Measurements from ENCODE around the gene OR10K2.
"Not testable (repeated sequence)": the region's sequence is repeated elsewhere in the genome, so short reads cannot be mapped to it uniquely, and the experiment has no call there.

Gene OR10K2, protein sequence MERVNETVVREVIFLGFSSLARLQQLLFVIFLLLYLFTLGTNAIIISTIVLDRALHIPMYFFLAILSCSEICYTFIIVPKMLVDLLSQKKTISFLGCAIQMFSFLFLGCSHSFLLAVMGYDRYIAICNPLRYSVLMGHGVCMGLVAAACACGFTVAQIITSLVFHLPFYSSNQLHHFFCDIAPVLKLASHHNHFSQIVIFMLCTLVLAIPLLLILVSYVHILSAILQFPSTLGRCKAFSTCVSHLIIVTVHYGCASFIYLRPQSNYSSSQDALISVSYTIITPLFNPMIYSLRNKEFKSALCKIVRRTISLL

DNA sequence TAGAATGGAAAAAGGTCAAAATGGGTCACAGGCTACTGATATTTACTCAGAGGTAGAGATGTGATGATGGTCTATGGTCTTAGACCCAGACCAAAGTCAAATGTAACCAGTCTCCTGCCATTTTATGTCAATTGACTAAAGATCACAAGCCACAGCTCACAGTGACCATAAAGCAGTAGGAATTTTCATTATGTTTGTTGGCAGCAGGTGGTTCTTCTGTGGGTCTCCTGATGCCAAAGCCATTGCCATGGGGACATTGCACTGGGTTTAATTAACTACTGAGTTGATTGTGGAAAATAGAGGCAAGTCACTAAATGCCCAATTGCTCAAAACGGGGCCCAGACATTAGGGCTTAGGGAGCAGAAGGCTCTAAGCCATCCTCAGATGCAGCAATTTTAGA is at the start of gene OR10K2:
TSS of gene OR10K2 (minus strand) at position 101 of the 400 bp plus-strand sequence. CDS start 5,371 bp downstream, outside the sequence.
- DNase-seq = no peak

DNA sequence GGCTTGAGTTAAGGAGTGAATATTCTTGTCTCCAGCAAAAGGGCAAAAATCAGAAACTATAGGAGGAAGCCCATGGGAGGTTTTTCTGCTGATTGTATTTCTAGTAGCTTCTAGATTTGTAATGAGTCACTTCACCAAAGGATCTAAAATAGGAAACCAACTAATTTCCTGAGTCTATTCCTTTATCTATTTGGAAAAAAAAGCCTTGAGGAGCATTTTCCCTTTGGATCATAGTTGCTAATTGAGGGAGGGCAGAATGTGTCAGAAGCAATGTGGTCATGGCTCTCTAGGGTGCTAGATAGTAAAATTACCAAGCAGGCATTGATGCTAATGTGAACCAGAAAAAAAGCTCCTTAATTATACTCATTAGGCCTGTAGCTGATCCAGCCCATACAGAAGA is 45.9 kb upstream of the OR10K2 start, which contains the start of gene OR10R2:
TSS of gene OR10R2 (plus strand) at position 301 of the 400 bp plus-strand sequence. CDS start 106 bp downstream, outside the sequence.
- DNase-seq = no peak

GRCh38 chr1:158461534-158461933 is 35.5 kb upstream of the OR10K2 start, which contains the start of gene OR10K1:
Gene OR10K1, plus strand, starts transcription at chr1:158461834. Its CDS starts 3,728 bp downstream, at chr1:158465562.
- DNase-seq = no peak

- no peak for DNase-seq
These were observed 32.2 kb upstream of the OR10K2 start for GRCh38 chr1:158458263-158458662.

DNA sequence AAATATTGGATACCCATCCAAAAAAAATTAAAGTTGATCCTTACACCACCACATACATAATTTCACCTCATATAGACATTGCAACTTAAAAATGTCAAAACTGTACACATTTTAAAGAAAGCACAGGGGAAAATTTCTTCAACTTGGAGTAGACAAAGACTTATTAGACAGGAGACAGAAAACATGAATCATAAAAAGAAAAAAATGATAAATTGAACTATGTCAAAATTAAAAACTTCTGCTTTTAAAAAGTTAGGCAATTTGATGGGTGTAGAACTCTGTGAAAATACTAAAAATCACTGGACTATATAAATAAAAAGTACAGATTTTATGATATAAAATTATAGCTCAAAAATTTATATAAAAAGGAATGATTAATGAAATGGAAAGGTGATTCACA is 31.2 kb upstream of the OR10K2 start:
- DNase-seq = no peak

- no peak for DNase-seq
These were observed 28.5 kb upstream of the OR10K2 start for GRCh38 chr1:158454537-158454936.

DNA sequence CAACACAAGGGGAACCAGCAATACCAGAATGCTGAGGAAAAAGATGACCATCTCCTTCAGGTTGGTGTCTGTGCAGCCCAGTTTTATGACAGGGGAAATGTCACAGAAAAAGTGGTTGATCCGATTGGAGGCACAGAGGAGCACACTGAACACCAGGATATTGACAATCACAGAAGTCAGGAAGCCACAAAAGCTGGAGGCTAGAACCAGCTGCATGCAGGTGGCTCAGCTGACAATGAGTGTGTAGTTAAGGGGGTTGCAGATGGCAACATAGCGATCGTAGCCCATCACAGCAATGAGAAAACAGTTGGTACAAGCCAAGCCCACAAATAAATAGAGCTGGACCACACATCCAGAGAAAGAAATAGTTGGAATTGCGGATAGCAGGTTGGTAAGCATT is 19.3 kb upstream of the OR10K2 start:
- DNase-seq = no peak

DNA sequence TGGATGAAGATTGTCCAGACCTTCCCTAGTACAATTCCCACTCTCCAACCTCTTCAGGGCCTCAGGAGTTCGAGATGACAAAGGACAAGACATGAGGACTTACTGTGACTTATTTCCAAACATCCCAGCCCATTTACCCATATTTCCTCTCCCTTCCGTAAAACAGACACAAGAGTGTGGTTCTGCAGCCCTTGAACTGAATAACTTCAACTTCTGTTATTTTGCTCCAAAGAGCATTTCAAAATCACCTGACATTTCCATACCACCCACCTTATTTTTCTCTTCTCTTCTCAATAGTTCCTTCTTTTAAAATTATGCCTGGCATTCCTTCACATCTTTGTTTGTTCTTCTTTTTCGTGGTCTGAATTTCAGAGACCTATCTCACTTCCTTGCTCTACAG is 8.7 kb upstream of the OR10K2 start:
- DNase-seq = no peak

DNA sequence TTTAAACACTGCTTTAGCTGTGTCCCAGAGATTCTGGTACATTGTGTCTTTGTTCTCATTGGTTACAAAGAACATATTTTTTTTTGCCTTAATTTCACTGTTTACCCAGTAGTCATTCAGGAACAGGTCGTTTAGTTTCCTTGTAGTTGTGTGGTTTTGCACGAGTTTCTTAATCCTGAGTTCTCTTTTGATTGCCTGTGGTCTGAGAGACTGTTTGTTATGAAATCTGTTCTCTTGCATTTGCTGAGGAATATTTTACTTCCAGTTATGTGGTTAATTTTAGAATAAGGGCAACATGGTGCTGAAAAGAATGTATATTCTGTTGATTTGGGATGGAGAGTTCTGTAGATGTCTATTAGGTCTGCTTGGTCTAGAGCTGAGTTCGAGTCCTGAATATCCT is 4.1 kb upstream of the OR10K2 start:
- not testable (repeated sequence) for DNase-seq

DNA sequence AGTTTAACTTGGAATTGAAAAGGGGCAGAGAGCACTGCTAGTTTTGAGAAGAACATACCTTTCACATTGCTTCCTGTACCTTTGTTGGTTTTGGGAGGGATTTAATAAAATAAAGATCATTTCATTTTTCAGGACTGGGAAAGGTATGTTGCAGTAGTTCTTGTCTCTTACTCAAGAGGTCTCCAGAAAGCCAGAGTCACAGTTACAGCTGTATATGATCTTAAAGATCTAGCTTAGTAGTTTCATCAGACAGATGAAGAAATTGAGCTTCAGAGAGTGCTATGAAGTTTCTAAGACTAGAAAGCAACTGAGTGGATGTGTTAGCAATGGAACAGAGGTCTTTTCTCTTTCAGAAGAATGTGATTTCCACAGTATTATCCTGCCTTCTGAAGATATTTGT is 1.0 kb downstream of the OR10K2 start:
- no peak for DNase-seq

GRCh38 chr1:158422212-158422611 is 3.8 kb downstream of the OR10K2 start:
- DNase-seq = no peak

- DNase-seq = no peak
These were observed 8.5 kb downstream of the OR10K2 start for GRCh38 chr1:158417586-158417985.

GRCh38 chr1:158414651-158415345 is 11.2 kb downstream of the OR10K2 start:
- no peak for DNase-seq

DNA sequence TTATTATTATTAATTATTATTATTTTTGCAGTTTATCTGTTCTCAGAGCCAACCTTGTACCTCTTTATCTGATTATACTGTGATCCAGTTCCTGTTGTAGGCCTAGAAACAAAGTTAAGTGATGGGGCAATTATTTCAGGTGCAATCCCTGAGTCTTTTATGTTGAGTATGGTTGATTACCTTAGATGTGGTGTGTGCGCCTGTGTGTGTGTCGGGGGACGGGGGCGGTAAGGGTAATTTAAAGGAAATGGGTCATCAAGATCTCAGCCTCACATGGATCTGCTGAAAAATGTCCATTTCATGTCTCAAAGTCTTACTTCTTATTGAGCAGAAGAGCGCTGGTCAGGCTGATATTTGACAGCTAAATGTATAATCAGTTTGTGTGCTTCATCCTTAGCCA is 18.9 kb downstream of the OR10K2 start:
- no peak for DNase-seq

DNA sequence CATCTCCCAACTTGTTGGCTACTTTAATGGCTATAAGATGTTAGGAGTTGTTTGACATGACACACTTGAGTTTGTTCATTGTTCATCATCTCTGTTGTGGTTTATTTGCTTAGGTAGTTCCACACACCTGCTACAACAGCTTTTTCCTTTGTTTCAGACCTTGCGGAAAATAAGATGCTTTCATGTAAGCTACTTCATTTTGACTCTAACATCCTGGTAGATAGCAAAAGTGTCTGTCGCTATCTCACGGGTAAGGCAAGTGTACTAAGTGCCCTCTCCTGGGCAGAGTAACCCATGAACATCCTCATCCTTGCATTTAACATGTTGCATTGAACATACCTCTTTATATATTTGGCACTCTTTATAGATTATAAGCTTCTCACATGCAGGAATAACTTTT is 25.2 kb downstream of the OR10K2 start:
- no peak for DNase-seq

- no peak for DNase-seq
These were observed 27.1 kb downstream of the OR10K2 start, which contains the start of gene OR10T2 for GRCh38 chr1:158398818-158399514. Gene OR10T2, minus strand, starts transcription at chr1:158399466. Its CDS starts 0 bp downstream, at chr1:158399466.

GRCh38 chr1:158396646-158397045 is 29.4 kb downstream of the OR10K2 start:
- DNase-seq = no peak

DNA sequence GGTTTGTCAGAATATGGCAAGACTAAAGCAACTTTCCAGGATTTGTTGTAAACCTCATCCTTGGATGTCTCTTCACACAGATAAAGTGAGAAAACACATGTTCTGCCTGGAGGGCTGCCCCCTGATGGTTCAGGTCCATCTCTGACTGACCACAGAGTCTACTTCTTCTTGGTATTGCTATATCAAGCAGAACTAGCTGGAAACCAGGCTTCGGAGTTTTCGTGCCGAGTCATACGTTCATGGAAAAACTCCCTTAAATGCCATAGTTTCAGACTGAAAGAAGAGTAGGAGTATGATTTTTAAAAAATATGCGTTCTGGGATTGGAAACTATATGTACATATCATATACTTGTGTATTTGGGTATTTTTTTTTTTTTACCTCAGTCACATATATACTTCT is 32.6 kb downstream of the OR10K2 start:
- no peak for DNase-seq

DNA sequence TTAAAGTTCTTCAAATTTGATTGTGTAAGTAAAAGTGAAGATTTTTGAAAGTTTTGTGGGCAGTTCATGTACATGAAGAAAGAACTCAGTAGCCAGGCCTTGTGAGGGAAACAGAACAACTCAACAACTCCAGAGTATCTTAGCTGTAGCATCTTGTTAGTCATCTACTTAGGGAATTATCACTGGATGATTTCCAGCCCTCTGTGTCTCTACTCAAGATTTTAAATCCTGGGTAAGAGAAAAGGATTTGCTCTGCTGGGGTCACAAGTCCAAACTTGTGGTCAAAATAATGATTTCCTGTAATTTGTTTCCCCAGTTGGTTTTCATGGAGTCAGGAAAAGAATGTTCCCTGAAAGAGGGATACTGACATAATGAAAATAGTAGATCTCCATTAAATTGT is 34.9 kb downstream of the OR10K2 start:
- no peak for DNase-seq

GRCh38 chr1:158390331-158390730 is 35.7 kb downstream of the OR10K2 start:
- no peak for DNase-seq

DNA sequence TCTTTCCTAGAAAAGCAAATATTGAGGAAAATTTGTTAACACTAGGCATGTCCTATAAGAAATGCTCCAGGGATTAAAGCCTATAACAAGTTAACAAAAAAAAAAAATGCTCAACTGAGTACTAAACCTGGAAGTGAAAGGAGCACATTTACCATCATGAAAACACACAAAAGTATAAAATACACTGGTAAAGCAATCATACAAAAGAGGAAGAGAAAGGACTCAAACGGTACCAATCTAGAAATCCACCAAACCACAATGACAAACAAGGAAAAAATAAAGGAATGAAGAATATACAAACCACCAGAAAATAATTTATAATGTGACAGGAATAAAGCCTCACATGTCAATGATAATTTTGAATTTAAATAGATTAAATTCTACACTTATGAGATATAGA is 51.2 kb downstream of the OR10K2 start:
- DNase-seq = no peak

GRCh38 chr1:158374101-158374500 is 51.9 kb downstream of the OR10K2 start:
- not testable (repeated sequence) for DNase-seq

GRCh38 chr1:158371188-158371953 is 54.7 kb downstream of the OR10K2 start:
- DNase-seq = peak; percentile 7 to 19
